Left lung (tissue), 10 donors: ENCODE data around the gene ABCC8. TPM values are rescaled to one million over a fixed set of nuclear protein-coding genes. Genes with fewer than 3 reads are reported as not detected.

Source experiments
- ATAC-seq: fragments of 200-7000 bp; cut with Tn5 transposase; one replicate; pipeline ENCODE4 v1.9.1; 2020; ENCODE audit warnings: moderate library complexity
- DNase-seq, 4 donors: peaks; one replicate each; pipeline ENCODE4 v3.0.0-alpha.2; 2013 to 2020
- H3K27ac ChIP-seq, 2 donors: fragments of 200-600 bp; sonication (generic) in 1 of 2; one replicate each; pipeline versions ENCODE4 v1.5.0 to v1.8.0; 2020 to 2021
- H3K27me3 ChIP-seq, 2 donors: fragments of 200-600 bp; sonication (generic) in 1 of 2; one replicate each; pipeline versions ENCODE4 v1.5.0 to v1.8.0; 2020 to 2021
- H3K36me3 ChIP-seq, 2 donors: fragments of 200-600 bp; sonication (generic) in 1 of 2; one replicate each; pipeline versions ENCODE4 v1.5.0 to v1.8.0; 2020 to 2021
- H3K4me1 ChIP-seq, 2 donors: fragments of 200-600 bp; one replicate each; pipeline ENCODE4 v1.8.0; 2021
- H3K4me3 ChIP-seq, 2 donors: fragments of 200-600 bp; sonication (generic) in 1 of 2; one replicate each; pipeline versions ENCODE4 v1.5.0 to v1.8.0; 2020 to 2021; ENCODE audit warnings: mild to moderate bottlenecking in 1 of 2
- H3K9me3 ChIP-seq, 2 donors: fragments of 200-600 bp; sonication (generic) in 1 of 2; one replicate each; pipeline versions ENCODE4 v1.5.0 to v1.8.0; 2020 to 2021
- intact Hi-C, 2 donors: fragments of 100-400 bp; cut with DNase I; formaldehyde crosslinking; loops; one replicate each; pipeline versions ENCODE4 v1.11.2 to v1.14.2; 2022
- polyA plus RNA-seq, 6 donors: library from polyadenylated mRNA; unstranded; fragments of 120-200 nt; gene quantifications; one replicate each; pipeline ENCODE4 v1.2.1, GENCODE V29; 2013; ENCODE audit not compliant: insufficient read length in 6 of 6
- total RNA-seq, 2 donors: library from RNA; stranded (reverse); fragmentation: NEBNext Ultra II Directional; extraction: Animal tissue kit (Norgen Biotek cat#: 25700); gene quantifications; one replicate each; pipeline ENCODE4 v1.2.1, GENCODE V29; 2021
- TF ChIP-seq, protein P1 (sequence below), 2 donors: fragments of 200-600 bp; sonication (generic) in 1 of 2; IDR thresholded peaks; one replicate each; pipeline versions ENCODE4 v1.5.0 to v1.8.0; 2021; ENCODE audit warnings: antibody characterized with exemption in 2 of 2
- donor health status: DM: no; HTN: yes; CAD: no.
- donor health status: DM: no; HTN: no; CAD: no.

ABCC8 gene
- total and polyA plus RNA-seq, 8 donors = 0.52 to 11.1 (median 6.0) TPM

DNA sequence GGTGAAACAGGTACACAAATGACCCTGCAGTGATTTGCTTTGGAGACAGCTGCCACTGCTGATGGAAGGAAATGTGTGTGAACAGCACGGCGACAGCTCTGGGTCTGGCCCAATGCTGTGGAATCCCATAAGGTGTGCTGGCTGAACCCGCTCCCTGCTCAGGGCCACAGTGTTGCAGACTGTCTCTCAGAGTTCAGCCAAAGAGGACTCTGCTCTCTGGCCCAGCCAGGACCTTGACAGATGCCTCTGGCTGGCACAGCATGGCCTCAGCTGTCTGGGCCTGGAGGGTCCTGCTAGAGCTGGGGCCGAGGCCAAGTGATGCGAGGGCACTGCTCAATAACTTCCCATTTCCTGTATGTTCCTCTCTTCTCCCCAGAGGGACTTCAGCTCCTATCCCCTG lies 5.3 kb upstream of the ABCC8 start:
- no peak overlapping the region for H3K27ac ChIP-seq
- H3K4me3 ChIP-seq = no peak overlapping the region
- intact Hi-C loops = no loop called here
- ATAC-seq (no peak), DNase-seq (no peak)
- peaks cover 16 to 26% of the 10 kb centered on the region in 2 donors for H3K27me3 ChIP-seq
- H3K36me3 ChIP-seq = no peaks in the 10 kb centered on the region
- TF ChIP-seq, protein P1, sequence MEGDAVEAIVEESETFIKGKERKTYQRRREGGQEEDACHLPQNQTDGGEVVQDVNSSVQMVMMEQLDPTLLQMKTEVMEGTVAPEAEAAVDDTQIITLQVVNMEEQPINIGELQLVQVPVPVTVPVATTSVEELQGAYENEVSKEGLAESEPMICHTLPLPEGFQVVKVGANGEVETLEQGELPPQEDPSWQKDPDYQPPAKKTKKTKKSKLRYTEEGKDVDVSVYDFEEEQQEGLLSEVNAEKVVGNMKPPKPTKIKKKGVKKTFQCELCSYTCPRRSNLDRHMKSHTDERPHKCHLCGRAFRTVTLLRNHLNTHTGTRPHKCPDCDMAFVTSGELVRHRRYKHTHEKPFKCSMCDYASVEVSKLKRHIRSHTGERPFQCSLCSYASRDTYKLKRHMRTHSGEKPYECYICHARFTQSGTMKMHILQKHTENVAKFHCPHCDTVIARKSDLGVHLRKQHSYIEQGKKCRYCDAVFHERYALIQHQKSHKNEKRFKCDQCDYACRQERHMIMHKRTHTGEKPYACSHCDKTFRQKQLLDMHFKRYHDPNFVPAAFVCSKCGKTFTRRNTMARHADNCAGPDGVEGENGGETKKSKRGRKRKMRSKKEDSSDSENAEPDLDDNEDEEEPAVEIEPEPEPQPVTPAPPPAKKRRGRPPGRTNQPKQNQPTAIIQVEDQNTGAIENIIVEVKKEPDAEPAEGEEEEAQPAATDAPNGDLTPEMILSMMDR (IDR thresholded peaks at IDR 0.05) = no peak
- no peaks in the 10 kb centered on the region for H3K9me3 ChIP-seq
- H3K4me1 ChIP-seq = no peaks in the 10 kb centered on the region

DNA sequence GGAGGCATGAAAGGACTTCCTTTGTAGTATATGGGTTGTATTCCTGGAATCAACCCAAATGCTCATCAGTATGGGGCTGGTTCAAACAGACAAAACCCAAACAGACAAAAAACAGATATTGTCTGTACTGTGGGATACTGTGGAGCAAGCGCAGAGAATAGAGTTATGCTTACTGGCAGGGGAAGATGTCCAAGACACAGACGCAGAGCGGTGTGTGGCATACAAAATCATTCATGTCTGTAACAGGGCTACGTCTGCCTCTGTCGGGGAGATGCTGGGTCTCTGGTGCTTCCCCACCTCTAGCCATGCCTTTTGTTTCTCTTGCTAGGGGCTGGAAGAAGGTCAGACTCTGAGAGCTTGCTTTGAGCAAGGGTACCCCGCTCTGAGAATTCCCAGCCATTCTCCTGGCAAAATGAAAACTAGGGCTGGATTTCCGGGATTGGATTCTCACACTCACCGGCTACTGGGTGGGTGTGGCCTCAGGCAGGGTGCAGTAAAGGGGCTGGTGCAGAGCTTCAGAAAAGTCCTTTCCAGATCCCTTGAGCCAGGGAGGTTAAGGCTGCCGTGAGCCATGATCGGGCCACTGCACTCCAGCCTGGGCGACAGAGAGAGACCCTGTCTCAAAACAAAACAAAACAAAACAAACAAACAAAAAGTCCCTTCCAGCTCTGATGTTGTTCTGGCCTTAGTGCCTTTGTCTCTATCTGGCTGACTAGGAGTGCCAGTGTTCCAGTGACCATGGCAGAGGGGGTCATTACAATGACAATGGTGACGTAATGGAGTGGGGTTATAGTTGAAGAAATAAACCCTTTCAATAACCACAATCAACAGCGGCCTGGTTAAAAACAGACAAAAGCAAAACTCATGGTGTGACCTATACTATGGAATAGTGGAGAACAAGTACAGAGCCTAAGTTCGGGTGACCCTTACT lies 2.9 kb upstream of the ABCC8 start:
- intact Hi-C loops = no loop called here
- Histone ChIP-seq H3K27ac (no peak overlapping the region), H3K4me1 (peaks cover 0 to 12% of the 10 kb centered on the region in 2 donors), H3K27me3 (peaks cover 38 to 50% of the 10 kb centered on the region in 2 donors), H3K4me3 (no peak overlapping the region), H3K36me3 (no peaks in the 10 kb centered on the region), H3K9me3 (no peaks in the 10 kb centered on the region)
- ATAC-seq = peak; percentile 77
- TF ChIP-seq, protein P1 (IDR thresholded peaks at IDR 0.05) = no peak
- peak in 2 of 4 donors; percentile 13 to 19 for DNase-seq

DNA sequence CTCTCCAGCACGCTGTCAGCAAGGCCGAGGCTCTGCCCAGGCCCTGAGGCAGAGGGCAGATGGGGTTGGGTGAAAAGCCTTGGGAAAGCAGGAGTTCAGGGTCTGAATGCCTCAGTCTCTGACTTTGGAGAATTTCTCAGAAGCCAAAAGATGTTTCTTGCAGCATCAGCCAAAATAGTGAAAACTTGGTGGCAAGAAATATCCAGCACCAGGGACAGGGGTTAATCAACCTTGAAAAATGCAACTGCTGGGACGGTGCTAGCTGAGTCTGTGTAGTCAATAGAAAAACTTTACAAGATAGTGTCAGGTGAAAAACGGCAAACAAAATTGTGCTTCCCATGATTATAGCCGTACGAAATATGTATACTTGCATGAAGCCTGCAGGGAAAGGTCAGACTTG lies 1.4 kb upstream of the ABCC8 start:
- TF ChIP-seq, protein P1 (IDR thresholded peaks at IDR 0.05) = no peak
- H3K27me3 ChIP-seq = peaks cover 38 to 64% of the 10 kb centered on the region in 2 donors
- peaks cover 0 to 12% of the 10 kb centered on the region in 2 donors for H3K4me1 ChIP-seq
- intact Hi-C loops = no loop called here
- DNase-seq (no peak), ATAC-seq (no peak)
- no peaks in the 10 kb centered on the region for H3K9me3 ChIP-seq
- no peak overlapping the region for H3K27ac ChIP-seq
- no peak overlapping the region for H3K4me3 ChIP-seq
- H3K36me3 ChIP-seq = no peaks in the 10 kb centered on the region

DNA sequence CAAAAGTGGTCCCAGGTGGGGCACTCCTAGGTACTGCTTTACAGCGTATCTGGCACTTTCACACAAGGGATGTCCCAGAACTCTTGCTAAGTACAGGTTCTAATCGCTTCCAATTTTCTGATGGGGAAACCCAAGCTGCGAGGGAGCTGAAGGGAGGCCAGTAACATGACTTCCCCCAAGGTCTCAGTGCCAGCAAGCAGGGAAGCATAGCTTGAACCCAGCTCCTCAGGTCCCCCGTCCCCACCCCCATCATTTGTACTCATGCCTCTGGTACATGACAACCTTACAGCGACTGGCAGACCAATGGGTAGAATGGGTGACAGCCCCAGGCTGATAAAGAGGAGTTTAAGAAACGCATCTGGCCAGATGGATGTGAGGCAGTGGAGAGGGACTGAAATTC lies 716 bp upstream of the ABCC8 start:
- H3K4me1 ChIP-seq = peaks cover 0 to 12% of the 10 kb centered on the region in 2 donors
- no peak overlapping the region for H3K27ac ChIP-seq
- intact Hi-C loops = no loop called here
- TF ChIP-seq, protein P1 (IDR thresholded peaks at IDR 0.05) = no peak
- no peaks in the 10 kb centered on the region for H3K36me3 ChIP-seq
- no peak overlapping the region for H3K4me3 ChIP-seq
- H3K27me3 ChIP-seq = peaks cover 38 to 71% of the 10 kb centered on the region in 2 donors
- DNase-seq (no peak), ATAC-seq (no peak)
- H3K9me3 ChIP-seq = no peaks in the 10 kb centered on the region

DNA sequence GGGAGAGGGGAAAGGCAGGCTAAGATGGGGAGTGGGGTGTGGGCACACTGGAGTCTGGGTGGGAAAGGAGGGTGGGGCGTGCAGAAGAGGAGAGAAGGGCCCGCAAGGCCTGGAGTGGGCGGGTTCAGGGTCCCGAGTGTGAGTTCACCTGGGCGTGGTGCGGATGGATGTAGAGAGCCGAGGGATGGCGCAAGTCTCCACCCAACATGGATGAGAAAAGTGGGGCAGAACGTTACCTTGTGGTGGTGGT lies 364 bp upstream of the ABCC8 start:
- ATAC-seq = no peak
- H3K27ac ChIP-seq = no peak overlapping the region
- H3K27me3 ChIP-seq = peaks cover 38 to 71% of the 10 kb centered on the region in 2 donors
- no peaks in the 10 kb centered on the region for H3K36me3 ChIP-seq
- H3K4me3 ChIP-seq = no peak overlapping the region
- no peak for DNase-seq
- intact Hi-C loops = no loop called here
- TF ChIP-seq, protein P1 (IDR thresholded peaks at IDR 0.05) = no peak
- H3K9me3 ChIP-seq = no peaks in the 10 kb centered on the region
- peaks cover 0 to 12% of the 10 kb centered on the region in 2 donors for H3K4me1 ChIP-seq
